Measurements from ENCODE around the gene CKB.

Gene CKB

GRCh38 chr14:103488071-103488470 lies 34.6 kb downstream of the CKB start:
- no peak for DNase-seq (ENCODE audit: low read depth in 3 of 3)

- DNase-seq (ENCODE audit: low read depth in 3 of 3): no peak
Measured at GRCh38 chr14:103485504-103485903, 37.1 kb downstream of the CKB start.

GRCh38 chr14:103483600-103483999 lies 39.0 kb downstream of the CKB start:
- DNase-seq (ENCODE audit: low read depth in 3 of 3): no peak

GRCh38 chr14:103480595-103480994 lies 42.0 kb downstream of the CKB start:
- no peak for DNase-seq (ENCODE audit: low read depth in 3 of 3)

GRCh38 chr14:103476631-103477030 lies 46.0 kb downstream of the CKB start:
- no peak for DNase-seq (ENCODE audit: low read depth in 3 of 3)

GRCh38 chr14:103476065-103476464 lies 46.6 kb downstream of the CKB start:
- DNase-seq (ENCODE audit: low read depth in 3 of 3): no peak

- DNase-seq (ENCODE audit: low read depth in 3 of 3): no peak
Measured at GRCh38 chr14:103474893-103475292, 47.7 kb downstream of the CKB start.

- DNase-seq (ENCODE audit: low read depth in 3 of 3): no peak
Measured at GRCh38 chr14:103472939-103473338, 49.7 kb downstream of the CKB start.

Measured in stimulated activated CD4-positive, alpha-beta T cell treated with anti-CD3 and anti-CD28 coated beads, TNF-alpha, amount 100 ng/mL, for 48 hours (primary cell).